SH-SY5Y (cell line): Measurements from ENCODE around the gene CYBA.

ENCODE experiments used
- GATA2 ChIP-seq: IDR thresholded peaks from 2 replicates; pipeline ENCODE4 v1.6.1; 2011; ENCODE audit warnings: mild to moderate bottlenecking, low read depth, low read length
- GATA3 ChIP-seq: IDR thresholded peaks from 2 replicates; pipeline ENCODE4 v1.6.1; 2011; ENCODE audit warnings: low read depth, mild to moderate bottlenecking, low read length, moderate library complexity

DNA sequence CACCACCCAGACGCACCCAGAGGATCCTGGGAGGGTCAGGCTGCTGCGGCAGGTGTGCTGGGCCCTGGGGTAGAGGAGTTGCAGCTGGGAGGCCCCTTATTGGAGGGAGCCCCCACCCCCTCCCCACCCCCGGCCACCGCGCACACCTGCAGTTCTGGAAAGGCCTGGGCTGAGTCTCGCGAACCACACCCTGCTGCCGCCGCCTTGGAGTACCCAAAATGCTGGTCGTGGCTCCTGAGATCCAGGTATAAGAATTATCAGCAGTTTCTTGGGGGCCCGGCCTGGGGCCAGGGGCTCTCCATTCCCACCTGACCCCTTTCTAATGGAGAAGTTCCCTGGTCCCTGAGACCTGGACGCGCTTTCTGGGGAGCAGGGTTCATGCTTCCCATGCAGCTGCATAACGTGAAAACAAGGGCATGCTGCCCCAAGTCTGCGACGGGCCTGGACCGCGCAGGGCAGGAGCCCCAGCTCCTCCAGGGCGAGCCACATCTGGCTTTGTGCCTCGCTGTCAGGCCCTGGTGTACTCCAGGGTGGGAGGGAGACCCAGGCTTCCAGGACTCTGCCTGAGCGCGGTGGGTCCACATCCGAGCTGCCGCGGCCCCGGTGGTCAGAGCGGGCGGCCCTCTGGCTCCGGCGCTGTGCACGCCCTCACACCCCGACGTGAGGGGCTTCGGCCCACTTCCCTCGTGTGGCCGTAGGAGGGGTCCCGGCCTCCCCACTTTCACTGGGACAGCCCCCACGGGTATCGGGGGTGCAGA, 42.7 kb upstream of the CYBA start:
- TF ChIP-seq GATA3 (no peak), GATA2 (no peak)
